ENCODE data around the gene APBA3.

The APBA3 gene

DNA sequence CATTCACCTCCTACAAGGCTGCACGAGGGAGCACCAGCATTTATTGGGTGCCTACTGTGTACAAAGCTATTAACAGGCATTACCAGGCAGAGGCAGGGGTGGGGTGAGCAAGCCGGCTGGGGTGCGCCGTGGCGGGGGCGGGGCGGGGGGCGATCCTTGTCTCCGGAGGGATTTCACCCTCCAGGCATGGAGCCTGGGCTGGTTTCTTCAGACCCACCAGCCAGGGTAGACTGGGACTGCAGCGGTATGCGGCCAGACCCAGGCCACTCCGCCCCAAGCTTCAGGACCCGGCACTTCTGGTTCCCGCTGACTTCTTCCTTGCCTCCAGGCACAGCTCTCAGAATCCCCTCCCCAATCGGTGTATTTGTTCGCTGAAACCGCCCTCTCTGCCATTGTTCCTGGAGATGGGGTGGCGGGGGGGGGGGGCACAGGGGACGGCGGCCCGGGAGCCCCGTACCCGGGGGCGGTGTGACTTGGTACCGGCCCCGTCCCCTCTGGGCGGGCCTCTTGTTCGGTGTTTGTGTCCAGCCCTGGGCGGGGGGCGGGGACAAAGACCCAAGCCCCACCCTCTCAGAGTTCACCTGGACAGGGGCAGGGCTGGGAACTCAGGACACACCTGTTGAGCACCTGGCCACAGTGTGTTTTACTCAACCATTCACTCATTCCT, 38.9 kb downstream of the APBA3 start:
- H3K27ac Mint-ChIP-seq = no peak overlapping the region
- H3K4me1 Mint-ChIP-seq = no peaks in the 10 kb centered on the region
- H3K36me3 Mint-ChIP-seq (ENCODE audit: low read depth) = no peaks in the 10 kb centered on the region
- TF ChIP-seq, protein P1, sequence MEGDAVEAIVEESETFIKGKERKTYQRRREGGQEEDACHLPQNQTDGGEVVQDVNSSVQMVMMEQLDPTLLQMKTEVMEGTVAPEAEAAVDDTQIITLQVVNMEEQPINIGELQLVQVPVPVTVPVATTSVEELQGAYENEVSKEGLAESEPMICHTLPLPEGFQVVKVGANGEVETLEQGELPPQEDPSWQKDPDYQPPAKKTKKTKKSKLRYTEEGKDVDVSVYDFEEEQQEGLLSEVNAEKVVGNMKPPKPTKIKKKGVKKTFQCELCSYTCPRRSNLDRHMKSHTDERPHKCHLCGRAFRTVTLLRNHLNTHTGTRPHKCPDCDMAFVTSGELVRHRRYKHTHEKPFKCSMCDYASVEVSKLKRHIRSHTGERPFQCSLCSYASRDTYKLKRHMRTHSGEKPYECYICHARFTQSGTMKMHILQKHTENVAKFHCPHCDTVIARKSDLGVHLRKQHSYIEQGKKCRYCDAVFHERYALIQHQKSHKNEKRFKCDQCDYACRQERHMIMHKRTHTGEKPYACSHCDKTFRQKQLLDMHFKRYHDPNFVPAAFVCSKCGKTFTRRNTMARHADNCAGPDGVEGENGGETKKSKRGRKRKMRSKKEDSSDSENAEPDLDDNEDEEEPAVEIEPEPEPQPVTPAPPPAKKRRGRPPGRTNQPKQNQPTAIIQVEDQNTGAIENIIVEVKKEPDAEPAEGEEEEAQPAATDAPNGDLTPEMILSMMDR (IDR thresholded peaks at IDR 0.05) = no peak
- no peak overlapping the region for H3K4me3 Mint-ChIP-seq
- H3K9me3 Mint-ChIP-seq = no peaks in the 10 kb centered on the region
- no peak for DNase-seq
- peaks cover 80% of the 10 kb centered on the region for H3K27me3 Mint-ChIP-seq (ENCODE audit: low read depth, poor library complexity)

DNA sequence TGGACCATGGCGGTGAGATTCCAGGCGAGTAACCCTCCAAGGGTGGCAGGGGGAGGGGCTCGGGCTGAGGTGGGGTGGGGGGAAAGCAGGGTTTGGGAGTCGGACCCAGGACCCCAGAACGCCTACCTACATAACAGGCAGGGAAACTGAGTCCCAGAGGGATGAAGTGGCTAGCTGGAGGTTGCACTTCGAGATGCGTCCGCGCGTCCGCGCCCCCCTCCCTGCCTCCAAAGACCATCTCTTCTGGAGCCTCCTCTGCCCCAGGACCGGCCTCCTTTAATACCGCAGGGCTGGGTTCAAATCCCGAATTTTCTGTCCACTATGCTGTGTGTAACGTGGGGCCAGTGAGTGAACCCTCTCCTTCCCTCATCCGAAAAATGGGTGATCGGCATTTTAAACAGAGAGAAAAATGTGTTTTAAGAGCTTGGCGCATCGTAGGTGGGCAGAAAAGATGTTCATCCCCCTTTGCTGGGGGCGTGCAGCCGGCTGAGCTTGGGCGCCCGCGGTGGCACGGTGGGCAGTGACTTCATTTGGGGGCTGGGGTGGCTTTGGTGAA, 39.5 kb downstream of the APBA3 start:
- no peaks in the 10 kb centered on the region for H3K9me3 Mint-ChIP-seq
- H3K4me3 Mint-ChIP-seq = no peak overlapping the region
- no peak overlapping the region for H3K27ac Mint-ChIP-seq
- TF ChIP-seq, protein P1 (IDR thresholded peaks at IDR 0.05) = no peak
- DNase-seq = no peak
- no peaks in the 10 kb centered on the region for H3K36me3 Mint-ChIP-seq (ENCODE audit: low read depth)
- H3K27me3 Mint-ChIP-seq (ENCODE audit: low read depth, poor library complexity) = peaks cover 81% of the 10 kb centered on the region
- no peaks in the 10 kb centered on the region for H3K4me1 Mint-ChIP-seq

DNA sequence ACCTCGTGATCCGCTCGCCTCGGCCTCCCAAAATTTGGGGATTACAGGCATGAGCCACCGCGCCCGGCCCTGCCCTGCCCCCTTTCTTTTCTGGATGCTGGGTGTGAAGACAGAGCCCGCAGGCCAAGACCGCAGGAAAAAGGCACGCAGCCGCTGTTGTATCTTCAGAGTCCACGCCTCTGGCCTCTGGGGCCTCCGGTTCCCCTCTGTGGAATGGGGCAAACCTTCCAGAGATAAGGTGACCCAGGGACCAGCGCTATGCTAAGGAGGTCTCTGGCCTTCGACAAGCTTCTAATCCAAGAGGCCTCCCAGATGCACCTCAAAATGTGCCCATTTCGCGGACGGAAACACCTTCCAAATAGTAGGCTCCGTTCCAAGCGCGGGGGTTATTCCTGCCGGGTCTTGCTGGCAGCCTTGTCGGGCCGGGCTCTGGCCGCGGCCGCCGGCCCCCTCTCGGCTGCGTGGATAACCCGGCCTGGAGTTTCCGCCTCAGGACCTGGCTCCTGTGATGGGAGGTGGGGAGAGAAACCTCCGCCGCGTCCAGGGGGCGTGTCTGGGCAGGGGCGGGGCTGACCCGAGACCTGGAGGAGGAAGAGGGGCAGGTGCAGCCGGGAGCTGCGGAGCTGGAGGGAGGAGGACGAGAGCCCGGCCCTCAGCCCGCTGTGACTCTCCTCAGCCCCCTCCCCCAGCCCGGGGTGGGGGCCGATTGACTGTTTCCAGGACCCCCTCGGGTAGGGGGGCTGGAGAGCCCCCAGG, 40.2 kb downstream of the APBA3 start:
- Mint-ChIP-seq H3K27me3 (ENCODE audit: low read depth, poor library complexity) (peaks cover 79% of the 10 kb centered on the region), H3K27ac (no peak overlapping the region), H3K4me1 (no peaks in the 10 kb centered on the region), H3K9me3 (no peaks in the 10 kb centered on the region), H3K36me3 (ENCODE audit: low read depth) (no peaks in the 10 kb centered on the region), H3K4me3 (no peak overlapping the region)
- peak; percentile 96 for DNase-seq
- TF ChIP-seq, protein P1 (IDR thresholded peaks at IDR 0.05) = no peak

DNA sequence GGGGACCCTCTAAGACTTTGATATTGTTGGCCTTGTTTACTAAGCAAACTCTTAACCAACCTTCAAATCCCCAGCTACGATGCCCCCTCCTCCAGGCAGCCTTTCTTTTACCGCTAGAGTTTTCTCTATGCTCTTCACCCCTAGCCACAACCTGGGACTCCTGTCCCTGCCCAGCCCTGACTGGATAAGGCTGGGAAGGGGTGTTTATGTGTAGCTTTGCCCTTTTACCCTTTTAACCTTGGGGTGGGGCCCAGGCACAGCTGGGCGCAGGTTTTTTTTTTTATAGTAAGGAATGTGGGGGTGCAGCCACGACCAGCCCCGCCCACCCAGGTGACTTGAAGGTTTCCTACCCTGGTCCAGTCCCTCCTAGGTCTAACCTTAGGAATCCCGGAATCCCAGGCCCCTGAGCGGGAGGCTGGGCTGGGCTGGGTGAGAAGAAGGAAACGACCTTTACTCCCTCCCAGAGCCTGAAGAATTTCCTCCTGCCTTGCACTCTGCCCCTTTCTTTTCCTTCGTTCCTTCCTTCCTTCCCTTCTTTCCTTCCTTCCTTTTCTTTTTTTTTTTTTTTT, 41.1 kb downstream of the APBA3 start:
- peak; percentile 17 for DNase-seq
- H3K27me3 Mint-ChIP-seq (ENCODE audit: low read depth, poor library complexity) = peaks cover 70% of the 10 kb centered on the region
- H3K4me1 Mint-ChIP-seq = no peaks in the 10 kb centered on the region
- TF ChIP-seq, protein P1 (IDR thresholded peaks at IDR 0.05) = no peak
- no peak overlapping the region for H3K27ac Mint-ChIP-seq
- no peaks in the 10 kb centered on the region for H3K9me3 Mint-ChIP-seq
- H3K4me3 Mint-ChIP-seq = no peak overlapping the region
- H3K36me3 Mint-ChIP-seq (ENCODE audit: low read depth) = no peaks in the 10 kb centered on the region

DNA sequence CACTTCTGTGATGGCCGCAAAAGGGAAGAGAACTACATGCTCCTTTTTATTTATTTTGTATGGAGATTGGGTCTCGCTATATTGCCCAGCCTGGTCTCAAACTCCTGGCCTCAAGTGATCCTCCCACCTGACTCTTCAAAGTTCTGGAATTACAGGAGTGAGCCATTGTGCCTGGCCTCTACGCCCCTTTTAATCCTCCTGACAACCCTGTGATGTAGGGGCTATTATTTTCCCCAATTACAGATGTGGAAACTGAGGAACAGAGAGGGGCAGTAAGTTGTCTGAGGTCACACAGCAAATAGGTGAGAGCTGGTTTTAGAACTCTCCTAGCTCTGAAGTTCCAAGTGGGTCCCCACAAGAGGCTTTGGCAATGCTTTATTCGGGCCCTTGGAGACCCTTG, 41.6 kb downstream of the APBA3 start:
- no peak overlapping the region for H3K27ac Mint-ChIP-seq
- no peak overlapping the region for H3K4me3 Mint-ChIP-seq
- DNase-seq = no peak
- no peaks in the 10 kb centered on the region for H3K9me3 Mint-ChIP-seq
- H3K4me1 Mint-ChIP-seq = no peaks in the 10 kb centered on the region
- TF ChIP-seq, protein P1 (IDR thresholded peaks at IDR 0.05) = no peak
- peaks cover 65% of the 10 kb centered on the region for H3K27me3 Mint-ChIP-seq (ENCODE audit: low read depth, poor library complexity)
- H3K36me3 Mint-ChIP-seq (ENCODE audit: low read depth) = no peaks in the 10 kb centered on the region
